Neural cell (in vitro differentiated cells): Measurements from ENCODE around the gene PLCL1. TPM values are rescaled to one million over a fixed set of nuclear protein-coding genes. Genes with fewer than 3 reads are reported as not detected.

ENCODE experiments used
- H2AFZ ChIP-seq: fragments of 200-600, 300-800 bp; sonication (generic), shearing (Covaris generic); 2 replicates; pipeline ENCODE4 v1.6.0; 2014; ENCODE audit warnings: low read depth, mild to moderate bottlenecking, antibody characterized with exemption, low read length, moderate library complexity
- H3F3A ChIP-seq: fragments of 200-600 bp; shearing (Covaris generic); 2 replicates; pipeline ENCODE4 v1.6.1; 2016; ENCODE audit warnings: mild to moderate bottlenecking, moderate library complexity, mixed read lengths, antibody characterized with exemption, low read length; ENCODE audit not compliant: insufficient read depth, poor library complexity, severe bottlenecking
- H3K27ac ChIP-seq: fragments of 200-600, 300-800 bp; sonication (generic), shearing (Covaris generic); 2 replicates; pipeline ENCODE4 v1.5.1; 2014; ENCODE audit warnings: mild to moderate bottlenecking, low read length, moderate library complexity
- H3K27me3 ChIP-seq: fragments of 300-800, 200-600 bp; sonication (generic), shearing (Covaris generic); 2 replicates; pipeline ENCODE4 v1.6.0; 2014; ENCODE audit warnings: mild to moderate bottlenecking, low read depth, low read length, moderate library complexity; ENCODE audit not compliant: insufficient read depth
- H3K36me3 ChIP-seq: fragments of 300-800, 200-600 bp; sonication (generic), shearing (Covaris generic); 2 replicates; pipeline ENCODE4 v1.5.1; 2014; ENCODE audit warnings: mild to moderate bottlenecking, antibody characterized with exemption, low read length, moderate library complexity; ENCODE audit not compliant: insufficient read depth
- H3K4me2 ChIP-seq: fragments of 300-800, 200-600 bp; sonication (generic), shearing (Covaris generic); 2 replicates; pipeline ENCODE4 v1.6.0; 2014; ENCODE audit warnings: mild to moderate bottlenecking, low read length
- H3K4me3 ChIP-seq: fragments of 300-800, 200-600 bp; sonication (generic), shearing (Covaris generic); 2 replicates; pipeline ENCODE4 v1.5.1; 2014; ENCODE audit warnings: mild to moderate bottlenecking, low read length, moderate library complexity
- H3K79me2 ChIP-seq: fragments of 200-600 bp; shearing (Covaris generic); replicated peaks from 2 replicates; pipeline ENCODE4 v1.6.0; 2014; ENCODE audit warnings: mild to moderate bottlenecking, low read length, moderate library complexity; ENCODE audit not compliant: insufficient read depth
- H3K9ac ChIP-seq: fragments of 300-800, 200-600 bp; sonication (generic), shearing (Covaris generic); 2 replicates; pipeline ENCODE4 v1.6.1; 2016; ENCODE audit warnings: mild to moderate bottlenecking, low read length, mixed read lengths
- H3K9me2 ChIP-seq: fragments of 200-600 bp; shearing (Covaris generic); 2 replicates; pipeline ENCODE4 v1.6.1; 2016; ENCODE audit warnings: mild to moderate bottlenecking, low read length, mixed read lengths; ENCODE audit not compliant: insufficient read depth
- H3K9me3 ChIP-seq: fragments of 200-600, 300-800 bp; sonication (generic), shearing (Covaris generic); 2 replicates; pipeline ENCODE4 v1.6.1; 2016; ENCODE audit warnings: mild to moderate bottlenecking, mixed run types, low read length, moderate library complexity, mixed read lengths
- H4K20me1 ChIP-seq: fragments of 200-600 bp; shearing (Covaris generic); 2 replicates; pipeline ENCODE4 v1.6.1; 2016; ENCODE audit warnings: mild to moderate bottlenecking, mixed run types; ENCODE audit not compliant: insufficient read depth
- CTCF ChIP-seq: fragments of 450-650 bp; IDR thresholded peaks from 2 replicates; pipeline ENCODE4 v1.5.1; 2014; ENCODE audit warnings: antibody characterized with exemption, mild to moderate bottlenecking, moderate library complexity; ENCODE audit not compliant: poor library complexity, severe bottlenecking
- EP300 ChIP-seq: fragments of 450-650 bp; conservative IDR thresholded peaks from 2 replicates; pipeline ENCODE4 v1.6.1; 2014; ENCODE audit warnings: antibody characterized with exemption, mild to moderate bottlenecking, moderate library complexity; ENCODE audit not compliant: poor library complexity, severe bottlenecking
- EZH2 ChIP-seq: fragments of 200-600, 300-800 bp; shearing (Covaris generic), sonication (generic); IDR thresholded peaks from 2 replicates; pipeline ENCODE4 v1.6.1; 2014; ENCODE audit warnings: antibody characterized with exemption, low read length, borderline replicate concordance, mild to moderate bottlenecking; ENCODE audit not compliant: insufficient read depth, poor library complexity, severe bottlenecking
- MXI1 ChIP-seq: fragments of 450-650 bp; conservative IDR thresholded peaks from 2 replicates; pipeline ENCODE4 v1.6.1; 2014; ENCODE audit warnings: antibody characterized with exemption, mild to moderate bottlenecking; ENCODE audit not compliant: poor library complexity, severe bottlenecking
- POLR2AphosphoS5 ChIP-seq: IDR thresholded peaks from 2 replicates; pipeline ENCODE4 v1.6.1; 2012
- RAD21 ChIP-seq: fragments of 450-650 bp; conservative IDR thresholded peaks from 2 replicates; pipeline ENCODE4 v1.6.1; 2014; ENCODE audit warnings: antibody characterized with exemption, mild to moderate bottlenecking, moderate library complexity
- REST ChIP-seq: IDR thresholded peaks from 2 replicates; pipeline ENCODE4 v1.6.1; 2012; ENCODE audit warnings: borderline replicate concordance
- SMC3 ChIP-seq: fragments of 450-650 bp; conservative IDR thresholded peaks from 2 replicates; pipeline ENCODE4 v1.6.1; 2014; ENCODE audit warnings: antibody characterized with exemption, mild to moderate bottlenecking, moderate library complexity; ENCODE audit not compliant: poor library complexity
- TAF1 ChIP-seq: IDR thresholded peaks from 2 replicates; pipeline ENCODE4 v1.6.1; 2012; ENCODE audit warnings: low read depth
- polyA plus RNA-seq: library from polyadenylated mRNA; depleted of rRNA; stranded (reverse); fragments of >200 nt; gene quantifications from 2 replicates; pipeline ENCODE4 v1.2.3, GENCODE V29; 2014

PLCL1 gene
- polyA plus RNA-seq, 1 donor from 2014 or later: 6.8 TPM

GRCh38 chr2:197959383-197959782, 155.0 kb downstream of the PLCL1 start:
- no peaks in the 10 kb centered on the region for H3K36me3 ChIP-seq
- H3K9me3 ChIP-seq: no peaks in the 10 kb centered on the region
- H3K9ac ChIP-seq: no peak overlapping the region
- no peak overlapping the region for H2AFZ ChIP-seq
- no peaks in the 10 kb centered on the region for H3K27me3 ChIP-seq
- no peaks in the 10 kb centered on the region for H3K79me2 ChIP-seq
- H3K27ac ChIP-seq: no peak overlapping the region
- TF ChIP-seq SMC3 (no peak), EZH2 (no peak), POLR2AphosphoS5 (no peak), EP300 (no peak)
- H3F3A ChIP-seq: no peaks in the 10 kb centered on the region
- H3K9me2 ChIP-seq: no peaks in the 10 kb centered on the region
- no peak overlapping the region for H3K4me2 ChIP-seq
- no peaks in the 10 kb centered on the region for H4K20me1 ChIP-seq
- H3K4me3 ChIP-seq: no peak overlapping the region

GRCh38 chr2:197960786-197961185, 156.4 kb downstream of the PLCL1 start:
- H3K9ac ChIP-seq: no peak overlapping the region
- H3K9me3 ChIP-seq: no peaks in the 10 kb centered on the region
- no peak overlapping the region for H2AFZ ChIP-seq
- no peak for TF ChIP-seq RAD21
- H3K27ac ChIP-seq: no peak overlapping the region
- no peaks in the 10 kb centered on the region for H4K20me1 ChIP-seq
- no peak overlapping the region for H3K4me2 ChIP-seq
- H3K9me2 ChIP-seq: no peaks in the 10 kb centered on the region
- no peak overlapping the region for H3K4me3 ChIP-seq
- no peaks in the 10 kb centered on the region for H3K79me2 ChIP-seq
- no peaks in the 10 kb centered on the region for H3K36me3 ChIP-seq
- no peaks in the 10 kb centered on the region for H3K27me3 ChIP-seq
- H3F3A ChIP-seq: no peaks in the 10 kb centered on the region

GRCh38 chr2:197964720-197965119, 160.3 kb downstream of the PLCL1 start:
- no peaks in the 10 kb centered on the region for H3K36me3 ChIP-seq
- H3K4me3 ChIP-seq: no peak overlapping the region
- H3K4me2 ChIP-seq: no peak overlapping the region
- H3K9ac ChIP-seq: no peak overlapping the region
- H3K9me2 ChIP-seq: no peaks in the 10 kb centered on the region
- no peak overlapping the region for H3K27ac ChIP-seq
- H3K79me2 ChIP-seq: no peaks in the 10 kb centered on the region
- no peaks in the 10 kb centered on the region for H3K27me3 ChIP-seq
- H3F3A ChIP-seq: no peaks in the 10 kb centered on the region
- TF ChIP-seq EP300: no peak
- no peak for TF ChIP-seq MXI1
- no peak for TF ChIP-seq RAD21
- TF ChIP-seq TAF1: no peak
- TF ChIP-seq REST: no peak
- TF ChIP-seq EZH2: no peak
- TF ChIP-seq POLR2AphosphoS5: no peak
- no peak for TF ChIP-seq SMC3
- no peak for TF ChIP-seq CTCF
- H4K20me1 ChIP-seq: no peaks in the 10 kb centered on the region
- H2AFZ ChIP-seq: no peak overlapping the region
- no peaks in the 10 kb centered on the region for H3K9me3 ChIP-seq
